ENCODE measurements around the gene MED1. TPM values are rescaled to one million over a fixed set of nuclear protein-coding genes. Genes with fewer than 3 reads are reported as not detected.

MED1 gene
- total and polyA plus RNA-seq, 4 donors: 4.4 to 19.3 (median 9.1) TPM

DNA sequence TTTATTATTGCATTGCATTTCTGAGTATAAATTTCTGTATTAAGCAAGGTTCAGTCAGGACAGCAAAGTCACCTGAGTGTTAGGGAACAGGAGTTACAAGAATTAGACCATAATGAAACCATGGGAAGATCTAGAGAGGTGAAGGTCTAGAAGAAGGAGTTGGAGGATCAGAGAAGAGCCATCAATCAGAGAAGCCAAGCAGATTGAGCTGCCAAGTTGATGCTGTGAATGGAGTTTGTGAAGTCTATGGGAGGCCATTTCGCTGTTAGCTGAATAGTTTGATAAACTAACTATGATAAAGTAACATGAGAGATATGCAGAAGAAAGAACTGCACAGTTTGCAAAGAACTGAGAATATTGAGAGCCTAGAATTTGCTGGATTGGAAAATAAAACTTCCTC, 90.0 kb downstream of the MED1 start:
- no peaks in the 10 kb centered on the region for H3K36me3 ChIP-seq (ENCODE audit: control insufficient read depth in 4 of 4, insufficient read depth in 3 of 4, low read depth in 1 of 4, low read length in 3 of 4)
- peak overlapping the region in 1 of 2 donors; percentile 3 for H3K27ac ChIP-seq (ENCODE audit: low read depth in 1 of 2, low read length in 2 of 2)
- peaks cover 3 to 25% (median 8%) of the 10 kb centered on the region in 4 donors for H3K4me1 ChIP-seq (ENCODE audit: control insufficient read depth in 4 of 4, insufficient read depth in 4 of 4, low read length in 3 of 4)
- DNase-seq (ENCODE audit: low spot score): no peak
- H3K27me3 ChIP-seq (ENCODE audit: control insufficient read depth in 4 of 4, insufficient read depth in 4 of 4, low read length in 3 of 4): no peaks in the 10 kb centered on the region
- H3K9ac ChIP-seq (ENCODE audit: low read depth in 1 of 2, low read length in 2 of 2): no peak overlapping the region
- no peak overlapping the region for H3K4me3 ChIP-seq (ENCODE audit: low read depth in 1 of 3, low read length in 3 of 3)
- no peak for TF ChIP-seq RAD21 (IDR thresholded peaks at IDR 0.05)
- TF ChIP-seq RXRA (IDR thresholded peaks at IDR 0.05): no peak
- no peak for TF ChIP-seq FOXA2 (IDR thresholded peaks at IDR 0.05)
- no peak for TF ChIP-seq NR2F2 (IDR thresholded peaks at IDR 0.05)
- no peak for TF ChIP-seq JUND (IDR thresholded peaks at IDR 0.05)
- TF ChIP-seq, protein P1, sequence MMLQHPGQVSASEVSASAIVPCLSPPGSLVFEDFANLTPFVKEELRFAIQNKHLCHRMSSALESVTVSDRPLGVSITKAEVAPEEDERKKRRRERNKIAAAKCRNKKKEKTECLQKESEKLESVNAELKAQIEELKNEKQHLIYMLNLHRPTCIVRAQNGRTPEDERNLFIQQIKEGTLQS (IDR thresholded peaks at IDR 0.05): no peak
- 97% methylated on average over 1 of the region's 1 CpG for WGBS
- H3K9me3 ChIP-seq (ENCODE audit: control insufficient read depth in 4 of 4, low read length in 3 of 4): no peaks in the 10 kb centered on the region

DNA sequence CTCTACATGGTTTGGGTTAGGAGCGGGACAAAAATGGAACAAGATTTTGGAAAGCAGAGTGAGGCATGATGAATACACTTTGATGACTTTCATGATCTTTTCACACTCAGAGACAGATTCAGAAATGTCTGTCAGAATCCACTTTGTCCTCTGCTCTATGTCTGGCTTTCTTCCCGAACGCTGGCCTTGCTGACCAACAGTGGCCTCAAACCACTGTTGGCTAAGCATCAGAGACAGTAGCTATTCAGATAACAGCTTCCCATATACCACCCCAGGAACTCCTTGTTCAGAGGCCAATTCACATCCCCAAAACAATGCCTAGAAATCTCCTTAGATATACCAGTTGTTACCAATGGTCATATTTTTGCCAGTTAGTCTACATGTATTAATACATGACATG, 90.5 kb downstream of the MED1 start:
- Histone ChIP-seq H3K4me1 (ENCODE audit: control insufficient read depth in 4 of 4, insufficient read depth in 4 of 4, low read length in 3 of 4) (peaks cover 3 to 25% (median 8%) of the 10 kb centered on the region in 4 donors), H3K27me3 (ENCODE audit: control insufficient read depth in 4 of 4, insufficient read depth in 4 of 4, low read length in 3 of 4) (no peaks in the 10 kb centered on the region), H3K9ac (ENCODE audit: low read depth in 1 of 2, low read length in 2 of 2) (no peak overlapping the region), H3K36me3 (ENCODE audit: control insufficient read depth in 4 of 4, insufficient read depth in 3 of 4, low read depth in 1 of 4, low read length in 3 of 4) (no peaks in the 10 kb centered on the region), H3K4me3 (ENCODE audit: low read depth in 1 of 3, low read length in 3 of 3) (no peak overlapping the region), H3K27ac (ENCODE audit: low read depth in 1 of 2, low read length in 2 of 2) (no peak overlapping the region), H3K9me3 (ENCODE audit: control insufficient read depth in 4 of 4, low read length in 3 of 4) (no peaks in the 10 kb centered on the region)
- TF ChIP-seq NR2F2 (IDR thresholded peaks at IDR 0.05): no peak
- peak in 1 of 2 donors; percentile 19 for TF ChIP-seq HNF4A (conservative IDR thresholded peaks at IDR 0.05)
- peak in 1 of 2 donors; percentile 19 for TF ChIP-seq RAD21 (IDR thresholded peaks at IDR 0.05)
- TF ChIP-seq, protein P2, sequence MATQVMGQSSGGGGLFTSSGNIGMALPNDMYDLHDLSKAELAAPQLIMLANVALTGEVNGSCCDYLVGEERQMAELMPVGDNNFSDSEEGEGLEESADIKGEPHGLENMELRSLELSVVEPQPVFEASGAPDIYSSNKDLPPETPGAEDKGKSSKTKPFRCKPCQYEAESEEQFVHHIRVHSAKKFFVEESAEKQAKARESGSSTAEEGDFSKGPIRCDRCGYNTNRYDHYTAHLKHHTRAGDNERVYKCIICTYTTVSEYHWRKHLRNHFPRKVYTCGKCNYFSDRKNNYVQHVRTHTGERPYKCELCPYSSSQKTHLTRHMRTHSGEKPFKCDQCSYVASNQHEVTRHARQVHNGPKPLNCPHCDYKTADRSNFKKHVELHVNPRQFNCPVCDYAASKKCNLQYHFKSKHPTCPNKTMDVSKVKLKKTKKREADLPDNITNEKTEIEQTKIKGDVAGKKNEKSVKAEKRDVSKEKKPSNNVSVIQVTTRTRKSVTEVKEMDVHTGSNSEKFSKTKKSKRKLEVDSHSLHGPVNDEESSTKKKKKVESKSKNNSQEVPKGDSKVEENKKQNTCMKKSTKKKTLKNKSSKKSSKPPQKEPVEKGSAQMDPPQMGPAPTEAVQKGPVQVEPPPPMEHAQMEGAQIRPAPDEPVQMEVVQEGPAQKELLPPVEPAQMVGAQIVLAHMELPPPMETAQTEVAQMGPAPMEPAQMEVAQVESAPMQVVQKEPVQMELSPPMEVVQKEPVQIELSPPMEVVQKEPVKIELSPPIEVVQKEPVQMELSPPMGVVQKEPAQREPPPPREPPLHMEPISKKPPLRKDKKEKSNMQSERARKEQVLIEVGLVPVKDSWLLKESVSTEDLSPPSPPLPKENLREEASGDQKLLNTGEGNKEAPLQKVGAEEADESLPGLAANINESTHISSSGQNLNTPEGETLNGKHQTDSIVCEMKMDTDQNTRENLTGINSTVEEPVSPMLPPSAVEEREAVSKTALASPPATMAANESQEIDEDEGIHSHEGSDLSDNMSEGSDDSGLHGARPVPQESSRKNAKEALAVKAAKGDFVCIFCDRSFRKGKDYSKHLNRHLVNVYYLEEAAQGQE (IDR thresholded peaks at IDR 0.05): no peak
- peak; percentile 13 to 35 for TF ChIP-seq RXRA (IDR thresholded peaks at IDR 0.05)
- TF ChIP-seq, protein P1 (IDR thresholded peaks at IDR 0.05): no peak
- no peak for DNase-seq (ENCODE audit: low spot score)
- WGBS: 45% methylated on average over 3 of the region's 3 CpGs

DNA sequence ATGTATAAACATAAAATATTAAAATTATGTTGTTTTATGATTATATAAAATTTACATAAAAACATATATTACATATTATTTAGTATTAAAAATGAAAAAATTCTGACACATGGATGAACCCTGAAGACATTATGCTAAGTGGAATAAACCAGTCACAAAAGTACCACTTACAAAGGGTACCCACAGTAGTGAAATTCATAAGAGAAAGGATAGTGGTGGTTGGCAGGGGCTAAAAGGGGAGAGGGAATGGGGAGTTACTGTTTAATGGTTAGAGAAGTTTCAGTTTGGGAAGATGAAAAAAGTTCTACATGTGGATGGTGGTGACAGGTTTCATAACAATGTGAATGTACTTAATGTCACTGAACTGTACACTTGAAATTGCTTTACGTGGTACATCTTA, 91.1 kb downstream of the MED1 start:
- Histone ChIP-seq H3K4me1 (ENCODE audit: control insufficient read depth in 4 of 4, insufficient read depth in 4 of 4, low read length in 3 of 4) (peaks cover 3 to 25% (median 8%) of the 10 kb centered on the region in 4 donors), H3K27me3 (ENCODE audit: control insufficient read depth in 4 of 4, insufficient read depth in 4 of 4, low read length in 3 of 4) (no peaks in the 10 kb centered on the region), H3K9ac (ENCODE audit: low read depth in 1 of 2, low read length in 2 of 2) (no peak overlapping the region), H3K27ac (ENCODE audit: low read depth in 1 of 2, low read length in 2 of 2) (no peak overlapping the region), H3K9me3 (ENCODE audit: control insufficient read depth in 4 of 4, low read length in 3 of 4) (no peaks in the 10 kb centered on the region), H3K4me3 (ENCODE audit: low read depth in 1 of 3, low read length in 3 of 3) (no peak overlapping the region), H3K36me3 (ENCODE audit: control insufficient read depth in 4 of 4, insufficient read depth in 3 of 4, low read depth in 1 of 4, low read length in 3 of 4) (no peaks in the 10 kb centered on the region)
- TF ChIP-seq RXRA (IDR thresholded peaks at IDR 0.05): peak in 1 of 2 donors; percentile 26
- TF ChIP-seq FOXA2 (IDR thresholded peaks at IDR 0.05): no peak
- 38% methylated on average over 1 of the region's 1 CpG for WGBS
- DNase-seq (ENCODE audit: low spot score): no peak

DNA sequence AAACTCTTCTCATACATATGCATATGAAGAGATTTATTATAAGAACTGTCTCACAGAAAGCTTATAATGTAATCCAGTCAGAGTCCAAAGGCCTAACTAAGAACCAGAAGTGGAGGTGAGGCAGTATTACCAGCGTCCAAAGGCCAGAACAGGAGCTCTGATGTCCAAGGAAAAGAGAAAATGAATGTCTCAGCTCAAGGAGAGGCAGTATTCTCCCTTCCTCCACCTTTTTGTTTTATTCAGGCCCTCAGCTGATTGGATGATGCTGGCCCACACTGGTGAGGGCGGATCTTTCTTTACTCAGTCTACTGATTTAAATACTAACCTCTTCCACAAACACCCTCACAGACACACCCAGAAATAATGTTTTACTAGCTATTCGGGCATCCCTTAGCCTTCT, 93.1 kb downstream of the MED1 start:
- H3K4me3 ChIP-seq (ENCODE audit: low read depth in 1 of 3, low read length in 3 of 3): no peak overlapping the region
- no peak overlapping the region for H3K27ac ChIP-seq (ENCODE audit: low read depth in 1 of 2, low read length in 2 of 2)
- H3K9me3 ChIP-seq (ENCODE audit: control insufficient read depth in 4 of 4, low read length in 3 of 4): no peaks in the 10 kb centered on the region
- H3K9ac ChIP-seq (ENCODE audit: low read depth in 1 of 2, low read length in 2 of 2): no peak overlapping the region
- 51% methylated on average over 3 of the region's 3 CpGs for WGBS
- H3K36me3 ChIP-seq (ENCODE audit: control insufficient read depth in 4 of 4, insufficient read depth in 3 of 4, low read depth in 1 of 4, low read length in 3 of 4): no peaks in the 10 kb centered on the region
- H3K27me3 ChIP-seq (ENCODE audit: control insufficient read depth in 4 of 4, insufficient read depth in 4 of 4, low read length in 3 of 4): no peaks in the 10 kb centered on the region
- H3K4me1 ChIP-seq (ENCODE audit: control insufficient read depth in 4 of 4, insufficient read depth in 4 of 4, low read length in 3 of 4): peaks cover 3 to 25% (median 8%) of the 10 kb centered on the region in 4 donors
- no peak for DNase-seq (ENCODE audit: low spot score)
- peak; percentile 71 to 81 for TF ChIP-seq HNF4A (conservative IDR thresholded peaks at IDR 0.05)
- peak in 1 of 2 donors; percentile 15 for TF ChIP-seq RXRA (IDR thresholded peaks at IDR 0.05)
- TF ChIP-seq EGR1 (IDR thresholded peaks at IDR 0.05; ENCODE audit: low read depth in 2 of 2): no peak
- TF ChIP-seq FOXA2 (IDR thresholded peaks at IDR 0.05): no peak

Data from liver (tissue), 9 donors.